Activated CD4-positive, CD25-positive, alpha-beta regulatory T cell (primary cell): ENCODE measurements around the gene PITX1.

Experiments
- DNase-seq, 4 experiments: peaks; one replicate each; lab custom pipeline; 2025; lab: John Stamatoyannopoulos, UW

Gene PITX1

GRCh38 chr5:135041726-135042125 is 7.7 kb upstream of the PITX1 start:
- DNase-seq = no peak

- no peak for DNase-seq
Observed at GRCh38 chr5:135041145-135041587, 7.1 kb upstream of the PITX1 start.

- no peak for DNase-seq
Observed at GRCh38 chr5:135040333-135041144, 6.5 kb upstream of the PITX1 start.

DNA sequence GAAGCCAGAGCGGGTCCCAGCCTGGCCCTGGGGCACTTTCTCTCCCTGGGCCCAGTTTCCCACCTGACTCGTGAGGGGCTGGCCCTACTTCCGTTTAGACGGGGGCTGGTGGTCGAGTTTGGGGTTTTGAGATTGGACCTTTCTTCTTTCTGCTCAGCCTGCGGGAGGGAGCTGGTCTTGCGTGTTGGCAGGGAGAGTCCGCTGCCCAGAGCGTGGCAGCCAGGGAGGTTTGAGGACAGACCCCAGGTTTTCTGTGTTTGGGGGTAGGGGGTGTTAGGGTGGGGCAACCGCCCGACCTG is 6.0 kb upstream of the PITX1 start:
- no peak for DNase-seq

DNA sequence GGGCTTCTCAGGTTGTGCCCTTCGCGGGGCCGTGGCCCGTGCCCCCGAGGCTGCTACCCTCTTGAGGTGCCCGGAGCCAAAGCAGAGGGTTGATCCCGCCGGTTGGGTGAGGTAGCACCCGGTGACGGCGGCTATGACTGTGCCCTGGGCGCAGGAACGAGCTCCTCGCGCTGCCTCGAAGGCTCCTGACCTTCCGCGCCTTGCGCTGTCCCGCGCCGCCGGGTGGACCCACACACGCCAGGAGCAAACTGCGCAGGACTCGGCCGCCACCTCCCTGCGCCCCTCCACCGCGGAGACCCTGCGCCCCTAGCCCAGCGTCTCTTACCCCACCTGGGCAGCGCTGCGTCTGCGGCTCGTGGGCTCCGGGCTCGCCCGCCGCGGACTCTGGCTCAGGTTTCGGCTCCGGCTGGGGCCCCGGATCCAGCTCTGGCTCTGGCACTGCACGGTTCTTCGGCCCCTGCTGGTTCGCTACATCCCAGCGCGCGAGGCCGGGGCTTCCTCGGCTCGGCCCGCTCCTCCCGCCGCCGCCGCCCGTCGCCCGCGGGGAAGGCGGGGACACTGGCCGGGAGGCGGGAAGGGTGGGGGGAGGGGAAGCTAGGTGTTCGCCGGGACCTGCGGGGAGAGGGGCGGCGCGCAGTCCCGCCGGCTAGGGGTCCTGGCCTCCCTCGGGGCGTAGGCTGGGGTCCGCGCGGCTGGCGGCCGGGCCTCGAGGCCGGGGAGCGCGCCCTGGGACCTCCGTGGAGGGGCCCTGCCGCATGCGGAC is 5.4 kb upstream of the PITX1 start:
- no peak for DNase-seq

GRCh38 chr5:135038813-135039270 is 4.8 kb upstream of the PITX1 start:
- DNase-seq = no peak

- no peak for DNase-seq
Observed at GRCh38 chr5:135038205-135038812, 4.3 kb upstream of the PITX1 start.

- no peak for DNase-seq
Observed at GRCh38 chr5:135037519-135038204, 3.6 kb upstream of the PITX1 start.

GRCh38 chr5:135036405-135036804 is 2.4 kb upstream of the PITX1 start:
- DNase-seq = no peak

DNA sequence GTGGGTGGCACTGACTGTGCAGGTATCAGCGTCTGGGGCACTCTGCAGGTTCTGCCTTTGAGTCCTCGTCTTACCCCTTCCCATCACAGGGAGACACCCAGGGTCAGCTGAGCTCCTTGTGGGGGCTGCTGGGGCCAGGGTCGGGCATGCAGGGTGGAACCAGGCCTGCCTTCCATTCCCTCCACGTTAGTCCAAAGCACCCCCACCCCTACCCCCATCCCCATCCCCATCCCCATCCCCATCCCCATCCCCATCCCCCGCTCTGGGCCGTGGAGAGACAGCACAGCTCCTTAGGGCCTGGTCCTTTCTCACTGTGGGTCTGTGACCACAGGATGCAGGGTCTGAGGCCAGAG is 1.6 kb upstream of the PITX1 start:
- no peak for DNase-seq

DNA sequence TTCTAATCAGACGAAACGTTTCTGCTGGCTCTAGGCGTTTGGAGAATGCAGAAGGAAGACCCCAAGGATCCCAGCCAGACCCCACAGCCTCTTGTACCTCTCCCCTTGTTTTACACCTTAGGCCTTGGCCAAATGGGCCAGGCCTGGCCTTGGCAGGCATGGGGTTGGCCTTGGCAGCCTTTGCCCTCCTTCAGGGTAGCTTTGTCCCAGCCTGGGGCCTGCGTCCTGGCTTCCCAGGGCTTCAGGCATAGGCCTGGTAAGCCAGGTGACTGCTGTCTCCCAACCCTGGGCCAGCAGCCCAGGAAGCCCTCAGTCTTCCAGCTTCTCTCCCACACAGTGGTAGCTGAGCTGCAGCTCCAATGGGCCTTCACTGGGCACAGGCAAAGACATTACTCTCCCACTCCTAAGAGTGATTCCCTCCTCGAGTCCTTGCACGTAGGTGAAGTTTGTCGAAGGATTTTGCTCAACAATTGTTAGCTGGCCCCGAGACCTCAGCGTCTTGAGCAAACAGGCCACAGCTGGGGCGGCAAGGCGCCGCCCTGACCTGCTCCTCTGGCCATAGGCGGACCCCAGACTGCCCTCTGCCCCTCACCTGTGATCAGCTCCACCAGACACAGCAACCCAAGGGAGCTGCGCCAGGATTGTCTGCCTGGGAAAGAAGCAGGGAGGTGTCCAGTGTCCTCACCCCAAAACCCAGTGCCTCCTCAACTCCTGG is 1.1 kb upstream of the PITX1 start:
- DNase-seq = no peak

DNA sequence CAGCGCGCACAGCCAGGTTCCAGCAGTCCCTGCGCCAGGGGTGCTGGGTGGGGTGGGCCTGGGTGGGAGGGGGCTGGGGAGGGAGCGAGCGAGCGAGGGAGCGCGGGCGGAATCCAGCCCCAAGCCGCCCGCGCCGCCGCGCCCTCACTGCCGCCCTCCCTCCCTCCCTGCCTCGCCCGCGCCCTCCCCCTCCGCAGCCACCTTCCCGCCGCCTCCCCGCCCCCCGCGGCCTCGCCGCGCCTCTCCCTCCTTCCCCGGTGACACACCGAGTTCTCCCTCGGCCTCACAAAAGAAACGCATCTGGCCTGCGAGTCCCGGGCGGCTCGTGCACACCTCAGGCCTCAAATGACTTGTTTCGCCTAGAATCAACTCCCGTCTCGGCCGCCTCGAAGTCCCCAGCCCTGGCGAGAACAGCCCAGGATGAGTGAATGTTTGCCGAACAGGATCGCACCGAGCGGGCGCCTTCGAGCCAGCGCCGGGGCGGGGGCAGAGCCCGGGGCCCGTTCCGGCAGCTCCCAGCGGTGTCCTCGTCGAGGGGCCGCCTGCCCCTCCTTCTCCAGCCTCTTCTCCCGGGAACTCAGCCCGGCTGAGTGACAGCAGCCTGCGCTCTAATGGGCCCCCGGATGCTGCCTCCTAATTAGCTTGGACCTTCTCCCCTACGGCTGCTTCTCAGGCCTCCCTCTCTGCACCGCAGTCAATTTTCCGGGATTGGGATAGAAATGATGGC is 371 bp upstream of the PITX1 start:
- DNase-seq = no peak

GRCh38 chr5:135032999-135033861 is 798 bp downstream of the PITX1 start:
- DNase-seq = no peak

- DNase-seq = no peak
Observed at GRCh38 chr5:135032695-135032998, 1.4 kb downstream of the PITX1 start.

DNA sequence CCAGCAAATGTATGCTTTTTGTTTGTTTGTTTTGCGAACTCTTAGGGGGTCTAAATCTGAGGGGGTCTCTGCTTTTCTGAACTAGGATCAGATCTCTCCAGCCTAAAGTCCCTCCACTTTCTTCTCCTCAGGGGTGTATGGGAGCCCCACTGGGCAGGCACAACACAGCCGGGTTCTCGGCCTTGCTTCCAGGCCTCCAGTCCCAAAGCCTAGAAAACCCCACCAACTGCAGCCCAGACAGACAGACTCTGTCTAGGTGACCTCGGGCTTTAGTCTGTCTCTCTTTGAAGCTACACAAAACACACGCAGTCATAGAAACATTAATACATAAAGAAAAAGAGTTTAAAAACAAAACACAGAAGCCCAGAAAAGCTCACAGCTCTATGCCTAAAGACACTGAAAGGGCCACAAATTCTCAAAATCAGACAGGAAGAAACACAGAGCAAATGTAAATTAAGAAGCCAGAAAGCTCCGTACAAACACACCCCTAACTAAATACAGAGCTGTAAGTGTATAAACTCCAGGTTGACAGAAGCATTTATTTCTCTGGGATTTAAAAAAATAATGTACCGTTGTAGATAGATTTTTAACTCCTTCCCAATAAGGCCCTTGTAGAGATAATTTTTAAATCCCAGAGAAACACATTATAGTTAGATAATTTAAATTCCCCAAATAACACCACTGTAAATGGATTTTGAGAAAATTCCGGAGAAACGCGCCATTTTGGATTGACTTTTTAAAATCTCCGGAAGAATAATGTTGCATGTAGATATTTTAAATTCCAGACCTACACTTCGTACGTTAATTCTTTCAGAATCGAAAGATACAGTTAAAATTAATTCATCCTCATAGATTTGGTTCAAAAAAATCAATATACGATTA is 2.0 kb downstream of the PITX1 start:
- DNase-seq = no peak

GRCh38 chr5:135030956-135031812 is 2.8 kb downstream of the PITX1 start:
- DNase-seq = no peak

DNA sequence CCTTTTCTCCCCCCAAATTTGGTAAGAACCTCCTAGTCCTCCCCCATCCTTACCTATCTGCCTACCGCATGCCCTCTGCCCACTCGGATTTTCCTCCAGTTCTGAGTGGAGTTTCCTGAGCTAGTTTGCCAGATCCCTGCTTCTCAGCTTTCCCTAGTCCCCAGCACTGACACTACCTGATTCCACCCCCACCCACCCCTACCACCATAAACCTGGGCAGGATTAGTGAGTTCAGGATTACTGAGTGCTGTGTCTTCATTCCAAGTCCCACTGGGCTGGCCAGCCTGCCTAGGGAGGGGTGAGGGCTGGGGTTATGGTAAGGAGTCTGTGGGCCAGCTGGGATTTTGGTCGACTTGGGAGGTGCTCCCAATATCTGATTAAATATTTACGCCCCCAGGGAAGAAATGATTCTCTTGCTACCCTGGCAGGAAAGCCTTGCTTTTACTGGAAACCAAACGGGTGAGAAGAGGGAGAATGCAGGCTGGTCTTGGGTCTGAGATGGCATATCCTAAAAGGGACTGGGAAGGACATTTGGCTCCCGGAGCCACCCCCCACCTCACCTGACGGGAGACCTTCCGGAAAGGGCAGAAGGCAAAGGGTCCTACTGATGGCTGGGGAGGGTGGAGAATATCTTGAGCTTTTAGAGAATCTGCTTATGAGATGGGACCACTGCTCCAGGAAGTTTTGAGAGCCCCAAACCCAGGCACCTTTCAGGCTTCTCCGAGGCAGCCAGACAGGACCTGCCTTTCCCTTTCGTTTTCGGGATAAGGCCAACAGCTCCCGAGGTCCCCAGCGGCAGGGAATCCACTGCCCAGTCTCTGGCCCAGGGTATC is 3.7 kb downstream of the PITX1 start:
- DNase-seq = no peak
